ENCODE measurements around the gene FRMD4A.
"Not testable (repeated sequence)": the region's sequence is repeated elsewhere in the genome, so short reads cannot be mapped to it uniquely, and the experiment has no call there.

Gene FRMD4A

GRCh38 chr10:13788711-13789447 lies 541.8 kb downstream of the FRMD4A start:
- no peak for DNase-seq (ENCODE audit: low read depth, low spot score)

GRCh38 chr10:13788320-13788600 lies 542.5 kb downstream of the FRMD4A start:
- no peak for DNase-seq (ENCODE audit: low read depth, low spot score)

GRCh38 chr10:13787015-13787421 lies 543.7 kb downstream of the FRMD4A start:
- DNase-seq (ENCODE audit: low read depth, low spot score) = peak; percentile 38

- DNase-seq (ENCODE audit: low read depth, low spot score) = no peak
Measured at GRCh38 chr10:13784067-13784466, 546.7 kb downstream of the FRMD4A start.

GRCh38 chr10:13779748-13780147 lies 551.0 kb downstream of the FRMD4A start:
- no peak for DNase-seq (ENCODE audit: low read depth, low spot score)

- DNase-seq (ENCODE audit: low read depth, low spot score) = not testable (repeated sequence)
Measured at GRCh38 chr10:13778693-13778960, 552.1 kb downstream of the FRMD4A start.

- no peak for DNase-seq (ENCODE audit: low read depth, low spot score)
Measured at GRCh38 chr10:13776861-13777311, 553.8 kb downstream of the FRMD4A start.

GRCh38 chr10:13775786-13776775 lies 554.6 kb downstream of the FRMD4A start:
- DNase-seq (ENCODE audit: low read depth, low spot score) = no peak

- no peak for DNase-seq (ENCODE audit: low read depth, low spot score)
Measured at GRCh38 chr10:13774303-13774893, 556.3 kb downstream of the FRMD4A start.

- DNase-seq (ENCODE audit: low read depth, low spot score) = no peak
Measured at GRCh38 chr10:13773496-13774170, 557.1 kb downstream of the FRMD4A start.

GRCh38 chr10:13773043-13773442 lies 557.7 kb downstream of the FRMD4A start:
- no peak for DNase-seq (ENCODE audit: low read depth, low spot score)

GRCh38 chr10:13771992-13772391 lies 558.7 kb downstream of the FRMD4A start:
- no peak for DNase-seq (ENCODE audit: low read depth, low spot score)

GRCh38 chr10:13770760-13771493 lies 559.8 kb downstream of the FRMD4A start:
- DNase-seq (ENCODE audit: low read depth, low spot score) = no peak

GRCh38 chr10:13769946-13770345 lies 560.8 kb downstream of the FRMD4A start:
- DNase-seq (ENCODE audit: low read depth, low spot score) = no peak

GRCh38 chr10:13767676-13768178 lies 563.0 kb downstream of the FRMD4A start:
- no peak for DNase-seq (ENCODE audit: low read depth, low spot score)

- not testable (repeated sequence) for DNase-seq (ENCODE audit: low read depth, low spot score)
Measured at GRCh38 chr10:13767148-13767547, 563.6 kb downstream of the FRMD4A start.

GRCh38 chr10:13765641-13766341 lies 564.9 kb downstream of the FRMD4A start:
- DNase-seq (ENCODE audit: low read depth, low spot score) = no peak

- DNase-seq (ENCODE audit: low read depth, low spot score) = no peak
Measured at GRCh38 chr10:13761490-13762091, 569.1 kb downstream of the FRMD4A start.

GRCh38 chr10:13759168-13759567 lies 571.6 kb downstream of the FRMD4A start:
- DNase-seq (ENCODE audit: low read depth, low spot score) = no peak

- no peak for DNase-seq (ENCODE audit: low read depth, low spot score)
Measured at GRCh38 chr10:13758756-13759155, 572.0 kb downstream of the FRMD4A start.

Measured in activated naive CD8-positive, alpha-beta T cell treated with anti-CD3 and anti-CD28 coated beads, Interleukin-2, amount 50 U/mL, for 16 hours (primary cell).